ENCODE data around the gene TLX3. TPM values are rescaled to one million over a fixed set of nuclear protein-coding genes. Genes with fewer than 3 reads are reported as not detected.
"Not testable (repeated sequence)": the region's sequence is repeated elsewhere in the genome, so short reads cannot be mapped to it uniquely, and the experiment has no call there.

TLX3 gene
- total RNA-seq, 1 donor from 2014 or later = 2.1 TPM

GRCh38 chr5:171342362-171343111 is 33.5 kb downstream of the TLX3 start:
- H3K4me1 Mint-ChIP-seq (ENCODE audit: unreplicated experiment) = peaks cover 4% of the 10 kb centered on the region
- peaks cover 15% of the 10 kb centered on the region for H3K27me3 Mint-ChIP-seq
- no peaks in the 10 kb centered on the region for H3K36me3 Mint-ChIP-seq
- no peaks in the 10 kb centered on the region for H3K9me3 Mint-ChIP-seq
- no peak overlapping the region for H3K27ac Mint-ChIP-seq
- TF ChIP-seq CTCF (conservative IDR thresholded peaks at IDR 0.05) = peak; percentile 87
- no peak overlapping the region for H3K4me3 Mint-ChIP-seq
- no peak for DNase-seq (ENCODE audit: extremely low spot score, unreplicated experiment)

GRCh38 chr5:171344936-171345608 is 36.0 kb downstream of the TLX3 start:
- no peak overlapping the region for H3K4me3 Mint-ChIP-seq
- DNase-seq (ENCODE audit: extremely low spot score, unreplicated experiment) = no peak
- H3K4me1 Mint-ChIP-seq (ENCODE audit: unreplicated experiment) = peaks cover 4% of the 10 kb centered on the region
- H3K36me3 Mint-ChIP-seq = no peaks in the 10 kb centered on the region
- no peak for TF ChIP-seq CTCF (conservative IDR thresholded peaks at IDR 0.05)
- H3K9me3 Mint-ChIP-seq = no peaks in the 10 kb centered on the region
- no peak overlapping the region for H3K27ac Mint-ChIP-seq
- peaks cover 8% of the 10 kb centered on the region for H3K27me3 Mint-ChIP-seq

- DNase-seq (ENCODE audit: extremely low spot score, unreplicated experiment) = no peak
- Mint-ChIP-seq H3K27me3 (no peaks in the 10 kb centered on the region), H3K36me3 (no peaks in the 10 kb centered on the region), H3K4me1 (ENCODE audit: unreplicated experiment) (no peaks in the 10 kb centered on the region), H3K4me3 (no peak overlapping the region), H3K27ac (no peak overlapping the region), H3K9me3 (no peaks in the 10 kb centered on the region)
- TF ChIP-seq CTCF (conservative IDR thresholded peaks at IDR 0.05) = no peak
Measured at GRCh38 chr5:171351536-171352073, 42.6 kb downstream of the TLX3 start.

GRCh38 chr5:171355302-171355724 is 46.3 kb downstream of the TLX3 start:
- H3K36me3 Mint-ChIP-seq = no peaks in the 10 kb centered on the region
- TF ChIP-seq CTCF (conservative IDR thresholded peaks at IDR 0.05) = no peak
- no peak overlapping the region for H3K4me3 Mint-ChIP-seq
- no peaks in the 10 kb centered on the region for H3K9me3 Mint-ChIP-seq
- no peaks in the 10 kb centered on the region for H3K4me1 Mint-ChIP-seq (ENCODE audit: unreplicated experiment)
- DNase-seq (ENCODE audit: extremely low spot score, unreplicated experiment) = no peak
- no peak overlapping the region for H3K27ac Mint-ChIP-seq
- no peaks in the 10 kb centered on the region for H3K27me3 Mint-ChIP-seq

- Mint-ChIP-seq H3K36me3 (no peaks in the 10 kb centered on the region), H3K4me1 (ENCODE audit: unreplicated experiment) (no peaks in the 10 kb centered on the region), H3K27ac (no peak overlapping the region), H3K4me3 (no peak overlapping the region), H3K9me3 (no peaks in the 10 kb centered on the region), H3K27me3 (no peaks in the 10 kb centered on the region)
- no peak for DNase-seq (ENCODE audit: extremely low spot score, unreplicated experiment)
- TF ChIP-seq CTCF (conservative IDR thresholded peaks at IDR 0.05) = no peak
Measured at GRCh38 chr5:171357843-171358242, 48.8 kb downstream of the TLX3 start.

GRCh38 chr5:171361151-171361550 is 52.1 kb downstream of the TLX3 start:
- H3K27ac Mint-ChIP-seq; H3K36me3 Mint-ChIP-seq; H3K4me1 Mint-ChIP-seq (ENCODE audit: unreplicated experiment); H3K9me3 Mint-ChIP-seq; H3K27me3 Mint-ChIP-seq; H3K4me3 Mint-ChIP-seq; DNase-seq (ENCODE audit: extremely low spot score, unreplicated experiment): not testable (repeated sequence)
